Osteoblast (primary cell): ENCODE data around the gene IRS1. TPM values are rescaled to one million over a fixed set of nuclear protein-coding genes. Genes with fewer than 3 reads are reported as not detected.

ENCODE experiments used
- DNase-seq: peaks from one replicate; pipeline ENCODE4 v3.0.0; 2011; ENCODE audit warnings: low spot score, mixed read lengths; ENCODE audit not compliant: insufficient read length; ENCODE audit errors: missing footprints
- H2AFZ ChIP-seq: 2 replicates; pipeline ENCODE4 v1.6.0; 2011; ENCODE audit warnings: mild to moderate bottlenecking, low read length
- H3K27ac ChIP-seq: 2 replicates; pipeline ENCODE4 v1.5.1; 2011; ENCODE audit warnings: mild to moderate bottlenecking, low read depth, low read length, moderate library complexity
- H3K27me3 ChIP-seq: 2 replicates; pipeline ENCODE4 v1.6.0; 2012; ENCODE audit warnings: mild to moderate bottlenecking, control low read depth, inconsistent platforms, low read length, moderate library complexity; ENCODE audit not compliant: insufficient read depth
- H3K36me3 ChIP-seq: 2 replicates; pipeline ENCODE4 v1.5.1; 2011; ENCODE audit warnings: mild to moderate bottlenecking, low read length, control low read depth, moderate library complexity; ENCODE audit not compliant: insufficient read depth
- H3K4me1 ChIP-seq: 2 replicates; pipeline ENCODE4 v1.5.1; 2011; ENCODE audit warnings: mild to moderate bottlenecking, low read length, control low read depth, moderate library complexity; ENCODE audit not compliant: insufficient read depth
- H3K4me2 ChIP-seq: 2 replicates; pipeline ENCODE4 v1.6.0; 2011; ENCODE audit warnings: mild to moderate bottlenecking, low read length; ENCODE audit not compliant: insufficient read depth
- H3K4me3 ChIP-seq: fragments of 200-600 bp; sonication (generic); 3 replicates; pipeline ENCODE4 v1.5.1; 2012; ENCODE audit warnings: mild to moderate bottlenecking, low read length, inconsistent platforms; ENCODE audit not compliant: insufficient read depth
- H3K79me2 ChIP-seq: 2 replicates; pipeline ENCODE4 v1.6.0; 2012; ENCODE audit warnings: mild to moderate bottlenecking, low read length, control low read depth, inconsistent platforms; ENCODE audit not compliant: insufficient read depth
- H3K9me3 ChIP-seq: 2 replicates; pipeline ENCODE4 v1.5.1; 2011; ENCODE audit warnings: low read depth, low read length, control low read depth
- H4K20me1 ChIP-seq: 2 replicates; pipeline ENCODE4 v1.6.0; 2012; ENCODE audit warnings: mild to moderate bottlenecking, low read length, control low read depth; ENCODE audit not compliant: insufficient read depth
- CTCF ChIP-seq: IDR thresholded peaks from 2 replicates; pipeline ENCODE4 v1.5.1; 2011; ENCODE audit warnings: mild to moderate bottlenecking, low read depth, low read length, moderate library complexity; ENCODE audit errors: extremely low read depth
- total RNA-seq: library from RNA; depleted of rRNA; stranded (reverse); fragments of >200 nt; gene quantifications from 2 replicates; pipeline ENCODE4 v1.2.3, GENCODE V29; 2012

The IRS1 gene
- total RNA-seq, 1 donor: 27.9 TPM

- H3K36me3 ChIP-seq: no peaks in the 10 kb centered on the region
- no peaks in the 10 kb centered on the region for H3K79me2 ChIP-seq
- H3K4me2 ChIP-seq: no peak overlapping the region
- no peak overlapping the region for H3K4me3 ChIP-seq
- TF ChIP-seq CTCF: no peak
- no peak overlapping the region for H3K27ac ChIP-seq
- no peak for DNase-seq
- no peak overlapping the region for H2AFZ ChIP-seq
- no peaks in the 10 kb centered on the region for H3K9me3 ChIP-seq
- no peaks in the 10 kb centered on the region for H3K27me3 ChIP-seq
- H3K4me1 ChIP-seq: peaks cover 23% of the 10 kb centered on the region
- H4K20me1 ChIP-seq: no peaks in the 10 kb centered on the region
Measured at GRCh38 chr2:226702376-226702775, 97.2 kb downstream of the IRS1 start.

GRCh38 chr2:226701052-226701451 lies 98.6 kb downstream of the IRS1 start:
- peaks cover 23% of the 10 kb centered on the region for H3K4me1 ChIP-seq
- H3K27me3 ChIP-seq: no peaks in the 10 kb centered on the region
- H3K36me3 ChIP-seq: no peaks in the 10 kb centered on the region
- no peaks in the 10 kb centered on the region for H3K9me3 ChIP-seq
- H3K79me2 ChIP-seq: no peaks in the 10 kb centered on the region
- no peak overlapping the region for H3K4me3 ChIP-seq
- no peaks in the 10 kb centered on the region for H4K20me1 ChIP-seq
- peak overlapping the region; percentile 44 for H3K27ac ChIP-seq
- TF ChIP-seq CTCF: no peak
- peak; percentile 81 for DNase-seq
- peak overlapping the region; percentile 6 for H2AFZ ChIP-seq
- H3K4me2 ChIP-seq: peak overlapping the region; percentile 16

- Histone ChIP-seq H3K4me1 (peaks cover 23% of the 10 kb centered on the region), H3K4me3 (no peak overlapping the region), H3K9me3 (no peaks in the 10 kb centered on the region), H2AFZ (peak overlapping the region; percentile 6), H3K36me3 (no peaks in the 10 kb centered on the region), H3K27ac (no peak overlapping the region), H3K27me3 (no peaks in the 10 kb centered on the region), H4K20me1 (no peaks in the 10 kb centered on the region), H3K79me2 (no peaks in the 10 kb centered on the region), H3K4me2 (no peak overlapping the region)
- TF ChIP-seq CTCF: peak; percentile 39
- peak; percentile 72 for DNase-seq
Measured at GRCh38 chr2:226699321-226699720, 100.3 kb downstream of the IRS1 start.

- peaks cover 23% of the 10 kb centered on the region for H3K4me1 ChIP-seq
- H3K4me2 ChIP-seq: no peak overlapping the region
- H3K9me3 ChIP-seq: no peaks in the 10 kb centered on the region
- H3K79me2 ChIP-seq: no peaks in the 10 kb centered on the region
- no peak overlapping the region for H3K27ac ChIP-seq
- no peak overlapping the region for H3K4me3 ChIP-seq
- DNase-seq: no peak
- no peak overlapping the region for H2AFZ ChIP-seq
- no peaks in the 10 kb centered on the region for H4K20me1 ChIP-seq
- no peaks in the 10 kb centered on the region for H3K36me3 ChIP-seq
- no peak for TF ChIP-seq CTCF
- no peaks in the 10 kb centered on the region for H3K27me3 ChIP-seq
Measured at GRCh38 chr2:226698671-226699070, 100.9 kb downstream of the IRS1 start.
